Thymus (tissue), 11 donors: ENCODE measurements around the gene PRR15L. TPM values are rescaled to one million over a fixed set of nuclear protein-coding genes. Genes with fewer than 3 reads are reported as not detected.
"Not testable (repeated sequence)": the region's sequence is repeated elsewhere in the genome, so short reads cannot be mapped to it uniquely, and the experiment has no call there.

Source experiments
- DNase-seq, 9 donors: peaks; one replicate each; pipeline ENCODE4 v3.0.0-alpha.2; 2013; ENCODE audit warnings: low spot score in 9 of 9, low read depth in 6 of 9, missing footprints in 1 of 9
- H3K27ac ChIP-seq, 2 donors: one replicate each; pipeline ENCODE4 v1.5.1; 2013; ENCODE audit warnings: control low read depth in 1 of 2, low read depth in 1 of 2, low read length in 1 of 2, mild to moderate bottlenecking in 1 of 2, moderate library complexity in 1 of 2
- H3K27me3 ChIP-seq, 2 donors: one replicate each; pipeline ENCODE4 v1.5.1; 2013; ENCODE audit warnings: low read length in 1 of 2; ENCODE audit not compliant: control insufficient read depth in 2 of 2, insufficient read depth in 1 of 2
- H3K36me3 ChIP-seq, 2 donors: one replicate each; pipeline ENCODE4 v1.5.1; 2013; ENCODE audit warnings: low read length in 1 of 2, mild to moderate bottlenecking in 1 of 2, moderate library complexity in 1 of 2; ENCODE audit not compliant: control insufficient read depth in 2 of 2, insufficient read depth in 2 of 2
- H3K4me1 ChIP-seq, 2 donors: one replicate each; pipeline ENCODE4 v1.5.1; 2013; ENCODE audit warnings: low read length in 2 of 2; ENCODE audit not compliant: control insufficient read depth in 2 of 2, insufficient read depth in 2 of 2
- H3K4me3 ChIP-seq, 2 donors: one replicate each; pipeline ENCODE4 v1.5.1; 2013; ENCODE audit warnings: low read length in 2 of 2, control low read depth in 1 of 2, mild to moderate bottlenecking in 1 of 2
- H3K9me3 ChIP-seq, 2 donors: one replicate each; pipeline ENCODE4 v1.5.1; 2013; ENCODE audit warnings: low read length in 1 of 2, mild to moderate bottlenecking in 1 of 2; ENCODE audit not compliant: control insufficient read depth in 2 of 2, insufficient read depth in 1 of 2
- WGBS: extraction: QIAGEN DNeasy Blood & Tissue Kit; methylation state at CpG from one replicate; pipeline ENCODE4 v1.1.7; 2013; 5-methylcytosine and 5-hydroxymethylcytosine counted together
- polyA plus RNA-seq: library from polyadenylated mRNA; stranded (reverse); fragments of 200-250 nt; gene quantifications from one replicate; pipeline ENCODE4 v1.2.3, GENCODE V29; 2013
- total RNA-seq: library from RNA; stranded (reverse); fragments of 120-200 nt; gene quantifications from one replicate; pipeline ENCODE4 v1.2.4, GENCODE V29; 2013
- donor health status: healthy.

PRR15L gene
- total and polyA plus RNA-seq, 2 donors, result 0.38 to 1.9 TPM

DNA sequence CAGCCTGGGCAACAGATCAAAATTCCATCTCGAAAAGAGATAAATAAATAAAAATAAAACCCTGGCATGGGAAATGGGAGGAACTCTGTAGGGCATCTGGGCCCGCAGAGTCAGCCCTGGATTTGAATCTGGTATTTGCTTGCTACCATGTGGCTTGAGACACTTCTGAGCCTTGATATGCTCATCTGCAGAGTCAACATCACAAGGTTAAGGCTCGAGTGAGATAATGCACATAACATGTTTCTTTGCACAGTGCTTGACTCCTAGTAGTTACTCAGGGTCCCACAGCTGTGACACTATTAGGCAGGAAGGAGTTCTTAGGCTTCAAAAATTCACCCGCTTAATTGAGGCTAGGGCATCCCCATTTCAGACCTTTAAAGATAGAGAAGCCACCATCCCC lies 34.5 kb upstream of the PRR15L start:
- 93% methylated on average over 4 of the region's 4 CpGs for WGBS
- H3K27me3 ChIP-seq, result no peaks in the 10 kb centered on the region
- no peak overlapping the region for H3K27ac ChIP-seq
- no peaks in the 10 kb centered on the region for H3K9me3 ChIP-seq
- DNase-seq, result no peak
- H3K4me3 ChIP-seq, result no peak overlapping the region
- no peaks in the 10 kb centered on the region for H3K36me3 ChIP-seq
- peaks cover 0 to 20% of the 10 kb centered on the region in 2 donors for H3K4me1 ChIP-seq

DNA sequence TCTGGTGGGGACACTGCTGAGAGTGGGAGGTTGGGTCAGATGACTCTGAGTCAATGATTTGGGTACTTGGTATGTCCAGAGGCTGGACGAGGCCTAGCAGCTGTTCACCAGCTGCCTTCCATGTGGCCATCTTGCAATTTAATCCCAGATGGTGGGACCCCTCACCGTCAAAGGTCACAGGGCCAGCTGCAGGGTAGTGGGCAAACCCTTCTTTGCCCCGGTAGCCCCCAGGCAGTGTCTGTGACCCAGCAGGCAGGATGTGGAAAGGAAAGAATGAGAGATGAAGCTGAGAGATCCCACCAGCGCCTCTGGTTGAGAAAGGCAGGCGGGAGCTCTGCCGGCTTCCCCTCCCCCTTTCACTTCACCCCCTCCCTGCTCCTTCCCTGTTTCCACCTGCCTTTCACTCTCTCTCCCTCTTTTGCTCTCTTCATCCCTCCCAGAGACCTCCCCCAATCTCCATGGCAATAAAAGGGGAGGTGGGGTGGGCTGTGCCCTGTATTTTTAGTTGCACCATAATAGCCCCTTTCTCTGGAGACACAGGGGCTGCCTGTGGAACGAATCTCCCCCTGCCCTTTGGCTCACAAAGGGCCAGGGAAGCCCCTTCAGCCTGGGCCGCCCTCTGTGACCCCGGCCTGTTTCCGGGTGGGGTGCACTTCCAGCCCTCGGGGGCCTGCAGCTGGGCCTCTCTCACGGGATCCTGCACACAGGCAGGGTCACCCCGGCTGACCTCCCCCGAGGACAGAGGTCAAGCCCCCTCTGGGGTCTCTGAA lies 33.5 kb upstream of the PRR15L start:
- H3K27ac ChIP-seq, result no peak overlapping the region
- no peak for DNase-seq
- no peaks in the 10 kb centered on the region for H3K27me3 ChIP-seq
- WGBS, result 81% methylated on average over 14 of the region's 14 CpGs
- no peaks in the 10 kb centered on the region for H3K36me3 ChIP-seq
- peaks cover 0 to 20% of the 10 kb centered on the region in 2 donors for H3K4me1 ChIP-seq
- no peaks in the 10 kb centered on the region for H3K9me3 ChIP-seq
- H3K4me3 ChIP-seq, result no peak overlapping the region

DNA sequence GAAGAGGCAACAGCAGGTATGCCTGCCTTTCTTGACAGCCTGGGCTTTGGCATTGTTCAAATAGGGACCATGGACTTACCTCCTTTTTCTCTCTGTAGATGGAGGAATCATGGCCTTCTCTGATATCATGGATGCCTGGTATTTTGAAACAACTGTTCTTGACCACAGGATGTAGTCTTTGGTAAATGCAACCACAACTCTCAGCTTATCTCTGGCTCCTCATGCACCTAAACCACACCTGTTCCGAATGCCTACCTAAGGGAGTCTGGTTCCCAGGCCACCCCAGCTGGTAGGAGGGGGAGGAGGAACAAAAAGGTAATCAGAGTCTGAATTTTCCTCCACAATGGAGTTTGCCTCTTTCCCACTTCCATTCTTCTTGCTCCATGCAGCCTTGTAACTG lies 32.0 kb upstream of the PRR15L start:
- DNase-seq, result no peak
- H3K27me3 ChIP-seq, result no peaks in the 10 kb centered on the region
- H3K4me1 ChIP-seq, result peaks cover 0 to 20% of the 10 kb centered on the region in 2 donors
- WGBS, result 33% methylated on average over 1 of the region's 1 CpG
- H3K27ac ChIP-seq, result no peak overlapping the region
- H3K9me3 ChIP-seq, result no peaks in the 10 kb centered on the region
- peaks cover 0 to 5% of the 10 kb centered on the region in 2 donors for H3K36me3 ChIP-seq
- H3K4me3 ChIP-seq, result no peak overlapping the region

DNA sequence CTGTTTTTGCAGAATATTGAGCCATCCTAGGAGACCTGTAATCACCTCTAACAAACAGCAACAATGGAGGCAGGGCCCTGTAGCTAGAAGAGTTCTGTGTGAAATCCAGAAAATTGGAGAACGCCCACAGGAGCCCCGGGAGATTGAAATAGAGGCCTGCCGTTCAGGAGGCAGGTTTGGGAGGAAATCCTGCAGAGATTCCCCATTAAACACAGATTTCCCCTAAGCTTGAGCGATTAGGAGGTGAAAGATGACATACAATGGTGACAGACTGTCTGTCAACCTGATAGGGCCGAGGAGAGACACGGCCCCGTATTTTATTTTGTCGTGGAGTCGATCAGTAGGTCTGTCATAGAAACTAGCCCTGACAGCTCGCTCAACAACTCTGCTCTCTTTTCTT lies 31.5 kb upstream of the PRR15L start:
- 92% methylated on average over 10 of the region's 10 CpGs for WGBS
- DNase-seq, result no peak
- H3K27me3 ChIP-seq, result no peaks in the 10 kb centered on the region

DNA sequence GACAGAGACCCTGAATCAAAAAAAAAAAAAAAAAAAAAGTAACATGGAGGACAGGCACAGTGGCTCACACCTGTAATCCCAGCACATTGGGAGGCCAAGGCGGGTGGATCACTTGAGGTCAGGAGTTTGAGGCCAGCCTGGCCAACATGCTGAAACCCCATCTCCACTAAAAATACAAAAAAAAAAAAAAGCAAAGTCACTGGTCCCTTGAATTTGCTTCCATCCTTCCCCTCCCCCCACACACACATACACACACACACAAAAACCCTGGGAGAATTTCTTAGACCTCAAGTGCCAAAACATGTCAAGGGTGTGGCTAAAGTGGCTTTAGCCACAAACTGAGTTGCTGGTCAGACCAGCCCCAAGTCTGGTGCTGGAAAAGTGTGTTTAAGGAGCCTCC lies 30.8 kb upstream of the PRR15L start:
- DNase-seq, H3K27me3 ChIP-seq, H3K4me3 ChIP-seq, H3K9me3 ChIP-seq, H3K27ac ChIP-seq: not testable (repeated sequence)
- Histone ChIP-seq H3K4me1 (peaks cover 0 to 20% of the 10 kb centered on the region in 2 donors), H3K36me3 (peaks cover 9 to 17% of the 10 kb centered on the region in 2 donors)
- 100% methylated on average over 1 of the region's 1 CpG for WGBS

More for the DNA sequence above, 31.5 kb upstream of the PRR15L start:
- Histone ChIP-seq H3K36me3 (peaks cover 2 to 10% of the 10 kb centered on the region in 2 donors), H3K4me1 (peaks cover 0 to 20% of the 10 kb centered on the region in 2 donors), H3K4me3 (no peak overlapping the region), H3K9me3 (no peaks in the 10 kb centered on the region), H3K27ac (no peak overlapping the region)

DNA sequence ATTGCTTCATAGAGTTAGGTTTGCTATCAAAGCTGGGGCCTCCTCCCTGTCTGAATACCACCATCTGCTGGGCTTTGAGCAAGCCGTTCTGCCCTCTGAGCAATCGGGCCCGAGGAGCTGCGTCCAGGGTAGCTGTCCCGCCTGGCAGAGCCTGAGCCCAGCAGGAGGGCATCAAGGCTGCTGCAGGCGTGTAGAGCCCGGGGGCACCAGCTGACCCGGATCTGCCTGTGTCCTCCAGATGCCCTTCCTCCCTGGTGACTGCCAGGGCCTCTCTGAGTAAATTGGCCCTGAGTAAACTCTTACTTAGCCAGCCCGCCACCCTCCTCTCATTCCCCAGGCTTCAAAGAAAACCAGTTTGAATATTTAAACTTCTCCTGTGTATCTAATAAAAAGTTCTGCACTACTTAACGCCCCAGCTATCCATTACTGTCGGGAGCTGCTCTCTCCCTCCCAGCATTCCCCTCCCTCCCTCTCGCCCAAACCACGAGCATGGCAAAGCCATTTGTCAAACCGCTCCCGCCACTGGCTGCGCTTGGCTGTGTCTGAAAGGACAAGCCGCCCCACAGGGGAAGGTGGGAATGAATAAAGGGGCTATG lies 29.7 kb upstream of the PRR15L start:
- no peak for DNase-seq
- peaks cover 20 to 28% of the 10 kb centered on the region in 2 donors for H3K36me3 ChIP-seq
- WGBS, result 82% methylated on average over 17 of the region's 17 CpGs

DNA sequence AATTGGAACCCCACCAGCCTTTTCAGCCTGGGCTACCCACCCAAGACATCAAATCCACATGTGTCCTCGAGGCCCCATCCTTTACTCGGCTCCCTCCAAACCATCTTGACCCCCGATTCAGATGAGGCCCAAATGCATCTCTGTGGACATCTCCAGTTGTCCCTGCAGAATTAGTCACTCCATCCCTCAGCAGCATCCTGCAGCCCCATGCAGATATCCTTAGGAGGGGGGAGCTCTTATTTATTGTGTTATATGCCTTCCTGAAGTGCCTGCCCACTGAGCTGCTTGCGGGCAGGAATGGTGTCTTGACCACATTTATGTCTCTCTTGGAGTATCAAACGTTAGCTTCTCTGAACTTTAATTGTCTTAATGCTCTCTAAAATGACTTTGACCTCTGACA lies 28.8 kb upstream of the PRR15L start:
- Histone ChIP-seq H3K27ac (no peak overlapping the region), H3K4me3 (no peak overlapping the region), H3K9me3 (no peaks in the 10 kb centered on the region), H3K27me3 (no peaks in the 10 kb centered on the region), H3K4me1 (peaks cover 0 to 25% of the 10 kb centered on the region in 2 donors), H3K36me3 (peaks cover 28 to 34% of the 10 kb centered on the region in 2 donors)
- WGBS, result 95% methylated on average over 5 of the region's 5 CpGs
- DNase-seq, result no peak

More for the DNA sequence above, 29.7 kb upstream of the PRR15L start:
- Histone ChIP-seq H3K27me3 (no peaks in the 10 kb centered on the region), H3K27ac (no peak overlapping the region), H3K4me1 (peaks cover 0 to 20% of the 10 kb centered on the region in 2 donors), H3K4me3 (no peak overlapping the region), H3K9me3 (no peaks in the 10 kb centered on the region)

DNA sequence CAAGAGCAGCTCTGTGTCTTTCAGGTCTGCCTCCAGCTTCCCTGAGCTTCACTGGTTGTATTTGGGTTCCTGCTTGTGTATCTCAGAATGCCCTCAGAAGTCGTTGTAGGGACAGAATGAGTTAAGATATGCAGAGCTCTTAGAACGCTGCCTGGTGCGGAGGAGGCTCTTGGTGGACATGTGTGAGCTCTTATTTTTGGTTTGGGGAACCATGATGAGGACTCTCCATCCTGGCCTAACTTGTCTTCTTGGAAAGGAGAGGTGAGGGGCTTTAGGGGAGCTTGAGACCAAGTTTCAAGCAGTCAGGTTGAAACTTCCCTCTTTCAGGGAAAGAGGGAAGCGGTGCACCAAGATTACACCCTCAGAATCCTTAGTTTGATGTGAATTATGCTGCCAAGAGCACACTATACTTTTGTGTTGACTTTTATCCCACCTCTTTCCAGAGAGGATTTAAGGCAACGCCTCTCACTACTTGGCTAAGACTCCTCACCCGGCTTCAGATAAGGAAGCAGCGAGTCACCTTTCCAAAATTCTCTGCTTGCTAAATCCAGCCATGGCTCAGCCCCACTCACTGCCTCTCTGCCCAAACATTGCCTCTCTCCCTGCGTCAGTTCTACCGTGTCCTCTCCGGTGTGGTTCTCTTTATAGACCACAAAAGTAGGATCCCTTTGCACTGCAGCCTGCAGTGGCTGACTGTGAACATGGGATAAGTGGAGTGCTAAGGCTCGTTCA lies 26.0 kb upstream of the PRR15L start:
- WGBS, result 91% methylated on average over 11 of the region's 11 CpGs
- H3K4me3 ChIP-seq, result no peak overlapping the region
- H3K27ac ChIP-seq, result no peak overlapping the region
- H3K27me3 ChIP-seq, result no peaks in the 10 kb centered on the region
- peaks cover 56 to 57% of the 10 kb centered on the region in 2 donors for H3K36me3 ChIP-seq
- DNase-seq, result no peak
- no peaks in the 10 kb centered on the region for H3K9me3 ChIP-seq
- H3K4me1 ChIP-seq, result peaks cover 0 to 16% of the 10 kb centered on the region in 2 donors
